HCT116 (cell line): ENCODE measurements around the gene TTC32. TPM values are rescaled to one million over a fixed set of nuclear protein-coding genes. Genes with fewer than 3 reads are reported as not detected.

Experiments used
- ATAC-seq: fragments of 200-7000 bp; cut with Tn5 transposase; 2 replicates; pipeline ENCODE4 v1.9.1; 2020; ENCODE audit warnings: mild to moderate bottlenecking, moderate library complexity
- BruUV-seq: library from RNA; stranded (reverse); fragments of 400-500 nt; replicated peaks from 2 replicates; lab custom pipeline; 2021; lab: Mats Ljungman, UMichigan
- CTCF ChIA-PET: fragments of 300-600 bp; sonication (Branson Sonifier 250); formaldehyde crosslinking; loops from one replicate; lab custom pipeline; 2021; ENCODE audit warnings: antibody characterized with exemption; lab: Charles Lee
- POLR2A ChIA-PET: fragments of 300-600, 350-600 bp; sonication (Branson Sonifier 250); formaldehyde crosslinking; loops from one replicate; lab custom pipeline; 2021; ENCODE audit warnings: antibody characterized with exemption; lab: Charles Lee
- RAD21 ChIA-PET, 2 experiments: fragments of 300-600 bp; sonication (Branson Sonifier 250); formaldehyde crosslinking; loops; one replicate each; lab custom pipeline; 2023; ENCODE audit warnings: low total read pairs in 2 of 2; ENCODE audit not compliant: uncharacterized antibody in 2 of 2, unreplicated experiment in 2 of 2, low non-redundant PET in 1 of 2; lab: Charles Lee
- DNase-seq: peaks from one replicate; pipeline ENCODE4 v3.0.0-alpha.2; 2010; ENCODE audit warnings: low read depth, low spot score
- H2AFZ ChIP-seq: fragments of 200-600 bp; shearing (Covaris generic), sonication (generic); 2 replicates; pipeline ENCODE4 v1.6.1; 2017; ENCODE audit warnings: low read depth, mixed run types, mixed read lengths, antibody characterized with exemption, low read length; ENCODE audit not compliant: poor library complexity, severe bottlenecking
- H3K27ac ChIP-seq: 2 replicates; pipeline ENCODE4 v1.5.1; 2012; ENCODE audit warnings: low read depth, low read length
- H3K27me3 ChIP-seq: fragments of 200-600 bp; sonication (generic); 2 replicates; pipeline ENCODE4 v1.6.1; 2016; ENCODE audit warnings: mixed run types, low read length, mixed read lengths; ENCODE audit not compliant: insufficient read depth
- H3K36me3 ChIP-seq, 2 experiments: fragments of 200-500 bp in 1 of 2; fragments of 200-600 bp in 1 of 2; sonication (Bioruptor generic) in 1 of 2; sonication (generic) in 1 of 2; 2 replicates each; pipeline versions ENCODE4 v1.5.1 to v1.6.1; 2014 to 2016; ENCODE audit warnings: low read length in 2 of 2, inconsistent platforms in 1 of 2, mixed read lengths in 1 of 2, mixed run types in 1 of 2; ENCODE audit not compliant: insufficient read depth in 2 of 2, control insufficient read depth in 1 of 2
- H3K4me1 ChIP-seq, 2 experiments: fragments of 200-600 bp in 1 of 2; sonication (generic) in 1 of 2; 2 replicates each; pipeline versions ENCODE4 v1.5.1 to v1.6.1; 2012 to 2017; ENCODE audit warnings: low read length in 2 of 2, inconsistent platforms in 1 of 2, mild to moderate bottlenecking in 1 of 2, mixed read lengths in 1 of 2, mixed run types in 1 of 2, moderate library complexity in 1 of 2; ENCODE audit not compliant: insufficient read depth in 2 of 2, control insufficient read depth in 1 of 2
- H3K4me2 ChIP-seq: fragments of 200-600 bp; sonication (generic); 2 replicates; pipeline ENCODE4 v1.6.1; 2017; ENCODE audit warnings: mixed run types, low read length, mixed read lengths
- H3K4me3 ChIP-seq, 2 experiments: fragments of 200-600 bp in 1 of 2; sonication (generic) in 1 of 2; replicated peaks in 1 of 2; 2 replicates each; pipeline ENCODE4 v1.5.1; 2011 to 2016; ENCODE audit warnings: low read length in 2 of 2, control low read depth in 1 of 2, low read depth in 1 of 2, mild to moderate bottlenecking in 1 of 2, mixed read lengths in 1 of 2, mixed run types in 1 of 2
- H3K79me2 ChIP-seq: fragments of 200-600 bp; sonication (generic); 2 replicates; pipeline ENCODE4 v1.6.1; 2017; ENCODE audit warnings: mild to moderate bottlenecking, mixed run types, low read length, moderate library complexity, mixed read lengths; ENCODE audit not compliant: insufficient read depth
- H3K9ac ChIP-seq: fragments of 200-600 bp; sonication (generic); 2 replicates; pipeline ENCODE4 v1.6.1; 2016; ENCODE audit warnings: low read length, mixed read lengths
- H3K9me2 ChIP-seq: fragments of 200-600 bp; sonication (generic), shearing (Covaris generic); 2 replicates; pipeline ENCODE4 v1.6.1; 2017; ENCODE audit warnings: mixed run types, mild to moderate bottlenecking, moderate library complexity; ENCODE audit not compliant: insufficient read depth
- H3K9me3 ChIP-seq, 2 experiments: fragments of 200-500 bp in 1 of 2; fragments of 200-600 bp in 1 of 2; sonication (Bioruptor generic) in 1 of 2; sonication (generic) in 1 of 2; 2 replicates each; pipeline ENCODE4 v1.6.1; 2014 to 2017; ENCODE audit warnings: low read length in 2 of 2, mixed read lengths in 2 of 2, inconsistent platforms in 1 of 2, low read depth in 1 of 2, mild to moderate bottlenecking in 1 of 2, mixed run types in 1 of 2, moderate library complexity in 1 of 2; ENCODE audit not compliant: control insufficient read depth in 1 of 2, insufficient read depth in 1 of 2
- H4K20me1 ChIP-seq: fragments of 200-600 bp; sonication (generic), shearing (Covaris generic); 2 replicates; pipeline ENCODE4 v1.6.1; 2017; ENCODE audit warnings: mixed run types, mild to moderate bottlenecking, moderate library complexity; ENCODE audit not compliant: insufficient read depth
- MAX ChIP-seq: IDR thresholded peaks from 2 replicates; pipeline ENCODE4 v1.6.1; 2012
- RAD21 ChIP-seq: IDR thresholded peaks from 2 replicates; pipeline ENCODE4 v1.6.1; 2012; ENCODE audit warnings: low read depth, mild to moderate bottlenecking
- REST ChIP-seq: IDR thresholded peaks from 2 replicates; pipeline ENCODE4 v1.6.1; 2012; ENCODE audit warnings: low read depth
- TCF7L2 ChIP-seq: IDR thresholded peaks from 2 replicates; pipeline ENCODE4 v1.7.0; 2011; ENCODE audit warnings: borderline replicate concordance, inconsistent platforms; ENCODE audit not compliant: insufficient read depth, insufficient read length; ENCODE audit errors: extremely low read depth
- intact Hi-C: fragments of 100-400 bp; cut with micrococcal nuclease; formaldehyde crosslinking; loops from 2 replicates; pipeline ENCODE4 v1.10.0; 2022
- total RNA-seq: library from RNA; stranded (reverse); gene quantifications from one replicate; pipeline ENCODE4 v1.2.1, GENCODE V29; 2021; ENCODE audit not compliant: unreplicated experiment

The TTC32 gene
- total RNA-seq, 1 experiment from 2014 or later, result 6.3 TPM

- TF ChIP-seq REST (no peak), RAD21 (no peak), MAX (no peak), TCF7L2 (no peak)
- TF ChIP-seq, all 23 proteins: peak for 0
- DNase-seq, result no peak
- ChIA-PET POLR2A (no interaction called here), CTCF (no interaction called here), RAD21 (no interaction called here)
- no peaks in the 10 kb centered on the region for H3K79me2 ChIP-seq
- H2AFZ ChIP-seq, result no peak overlapping the region
- H3K36me3 ChIP-seq, result no peaks in the 10 kb centered on the region
- H3K9ac ChIP-seq, result no peak overlapping the region
- intact Hi-C loops, result no loop called here
- no peaks in the 10 kb centered on the region for H4K20me1 ChIP-seq
- no peak overlapping the region for H3K4me3 ChIP-seq
- BruUV-seq, result no TSS peak
- H3K27me3 ChIP-seq, result no peaks in the 10 kb centered on the region
- no peak overlapping the region for H3K27ac ChIP-seq
- no peaks in the 10 kb centered on the region for H3K9me2 ChIP-seq
- ATAC-seq, result no peak
- no peak overlapping the region for H3K4me2 ChIP-seq
- no peaks in the 10 kb centered on the region for H3K4me1 ChIP-seq
- no peaks in the 10 kb centered on the region for H3K9me3 ChIP-seq
These were observed 32.8 kb downstream of the TTC32 start for GRCh38 chr2:19868701-19869580.
